Prostate gland (tissue), 2 donors: ENCODE measurements around the gene KRTAP22-1. TPM values are rescaled to one million over a fixed set of nuclear protein-coding genes. Genes with fewer than 3 reads are reported as not detected.

Source experiments
- DNase-seq: peaks from one replicate; pipeline ENCODE4 v3.0.0-alpha.2; 2019; ENCODE audit warnings: low spot score
- H3K27ac ChIP-seq, 2 donors: fragments of 200-600 bp; sonication (generic); 2 replicates each; pipeline ENCODE4 v1.5.1; 2017 to 2019
- H3K27me3 ChIP-seq: fragments of 200-600 bp; sonication (generic); replicated peaks from 2 replicates; pipeline ENCODE4 v1.5.1; 2019; ENCODE audit not compliant: insufficient read depth
- H3K36me3 ChIP-seq, 2 donors: fragments of 200-600 bp; sonication (generic); 1 replicate in 1 of 2; 2 replicates in 1 of 2; pipeline versions ENCODE4 v1.5.1 to v1.8.1; 2017 to 2019
- H3K4me1 ChIP-seq: fragments of 200-600 bp; sonication (generic); replicated peaks from 2 replicates; pipeline ENCODE4 v1.5.1; 2019
- H3K4me3 ChIP-seq, 2 donors: fragments of 200-600 bp; sonication (generic); 2 replicates each; pipeline ENCODE4 v1.5.1; 2017 to 2019
- H3K9me3 ChIP-seq: fragments of 200-600 bp; sonication (generic); 2 replicates; pipeline ENCODE4 v1.5.1; 2017
- POLR2A ChIP-seq: fragments of 450-650 bp; IDR thresholded peaks from one replicate; pipeline ENCODE4 v1.6.1; 2016; ENCODE audit warnings: antibody characterized with exemption, mild to moderate bottlenecking
- POLR2AphosphoS5 ChIP-seq: sonication (generic); formaldehyde crosslinking; IDR thresholded peaks from one replicate; pipeline ENCODE4 v1.6.1; 2017; ENCODE audit warnings: antibody characterized with exemption
- WGBS: methylation state at CpG from one replicate; pipeline ENCODE4 v1.1.5; 2018; 5-methylcytosine and 5-hydroxymethylcytosine counted together
- intact Hi-C: fragments of 100-400 bp; cut with DNase I; formaldehyde crosslinking; loops from one replicate; pipeline ENCODE4 v1.14.2; 2022
- total RNA-seq, 2 donors: library from RNA; depleted of rRNA; stranded (reverse); fragments of >200 nt; gene quantifications; one replicate each; pipeline ENCODE4 v1.1.0, GENCODE V29; 2016
- TF ChIP-seq, protein P1 (sequence below), 4 experiments: fragments of 200-600 bp in 2 of 4; fragments of 450-650 bp in 2 of 4; sonication (generic) in 2 of 4; IDR thresholded peaks; 1 replicate in 3 of 4; 2 replicates in 1 of 4; pipeline ENCODE4 v1.5.1; 2016 to 2019; ENCODE audit warnings: antibody characterized with exemption in 4 of 4, mild to moderate bottlenecking in 2 of 4, moderate library complexity in 2 of 4

KRTAP22-1 gene
- total RNA-seq, 2 donors from 2014 or later = not detected

DNA sequence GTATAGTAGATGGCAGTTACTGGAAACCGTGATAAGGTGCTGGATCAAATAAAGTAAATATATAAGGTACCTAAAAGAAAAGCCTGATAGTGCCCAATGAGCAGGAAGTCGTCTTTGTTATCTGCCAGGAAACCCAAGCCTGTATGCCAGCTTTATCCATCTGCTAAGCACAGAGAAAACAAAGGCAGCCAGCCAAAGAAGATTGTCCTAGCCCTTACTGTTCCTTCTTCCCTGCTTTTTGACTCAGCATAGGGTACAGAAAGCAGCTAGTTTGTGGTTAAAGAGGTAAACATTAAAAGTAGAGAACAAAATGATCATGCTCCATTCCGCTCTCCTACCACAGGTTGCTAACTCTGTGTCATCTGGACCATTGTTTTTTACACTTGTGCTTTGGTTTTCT, 20.8 kb upstream of the KRTAP22-1 start:
- TF ChIP-seq POLR2AphosphoS5 = peak; percentile 76
- TF ChIP-seq, protein P1, sequence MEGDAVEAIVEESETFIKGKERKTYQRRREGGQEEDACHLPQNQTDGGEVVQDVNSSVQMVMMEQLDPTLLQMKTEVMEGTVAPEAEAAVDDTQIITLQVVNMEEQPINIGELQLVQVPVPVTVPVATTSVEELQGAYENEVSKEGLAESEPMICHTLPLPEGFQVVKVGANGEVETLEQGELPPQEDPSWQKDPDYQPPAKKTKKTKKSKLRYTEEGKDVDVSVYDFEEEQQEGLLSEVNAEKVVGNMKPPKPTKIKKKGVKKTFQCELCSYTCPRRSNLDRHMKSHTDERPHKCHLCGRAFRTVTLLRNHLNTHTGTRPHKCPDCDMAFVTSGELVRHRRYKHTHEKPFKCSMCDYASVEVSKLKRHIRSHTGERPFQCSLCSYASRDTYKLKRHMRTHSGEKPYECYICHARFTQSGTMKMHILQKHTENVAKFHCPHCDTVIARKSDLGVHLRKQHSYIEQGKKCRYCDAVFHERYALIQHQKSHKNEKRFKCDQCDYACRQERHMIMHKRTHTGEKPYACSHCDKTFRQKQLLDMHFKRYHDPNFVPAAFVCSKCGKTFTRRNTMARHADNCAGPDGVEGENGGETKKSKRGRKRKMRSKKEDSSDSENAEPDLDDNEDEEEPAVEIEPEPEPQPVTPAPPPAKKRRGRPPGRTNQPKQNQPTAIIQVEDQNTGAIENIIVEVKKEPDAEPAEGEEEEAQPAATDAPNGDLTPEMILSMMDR (IDR thresholded peaks at IDR 0.05) = no peak
- Histone ChIP-seq H3K4me3 (no peak overlapping the region), H3K36me3 (no peaks in the 10 kb centered on the region), H3K9me3 (no peaks in the 10 kb centered on the region), H3K27me3 (no peaks in the 10 kb centered on the region), H3K27ac (peak overlapping the region in 1 of 2 donors; percentile 39), H3K4me1 (no peaks in the 10 kb centered on the region)
- intact Hi-C loops = no loop called here
- 42% methylated on average over 3 of the region's 3 CpGs for WGBS
- peak; percentile 81 for DNase-seq

DNA sequence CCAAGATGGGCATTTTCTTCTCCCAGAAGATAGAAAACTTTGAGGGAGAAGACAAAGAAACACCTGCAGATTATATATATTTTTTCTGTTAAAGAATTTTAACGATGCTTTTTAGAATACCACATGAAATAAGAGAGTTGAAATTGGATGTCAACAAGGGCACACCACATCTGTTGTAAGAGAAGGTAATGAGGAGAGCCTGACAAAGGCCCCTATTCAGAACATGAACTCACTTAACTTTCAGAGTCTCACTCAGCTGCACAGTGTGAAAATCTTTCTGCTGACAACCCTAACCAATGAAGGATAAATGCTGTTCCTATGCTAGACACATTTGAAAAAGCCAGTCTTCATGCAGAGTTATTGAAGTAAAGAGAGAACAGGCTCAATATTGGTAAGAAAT, 18.0 kb upstream of the KRTAP22-1 start:
- no peak overlapping the region for H3K27ac ChIP-seq
- no peaks in the 10 kb centered on the region for H3K4me1 ChIP-seq
- H3K4me3 ChIP-seq = no peak overlapping the region
- WGBS = 47% methylated on average over 1 of the region's 1 CpG
- H3K27me3 ChIP-seq = no peaks in the 10 kb centered on the region
- H3K36me3 ChIP-seq = no peaks in the 10 kb centered on the region
- H3K9me3 ChIP-seq = no peaks in the 10 kb centered on the region
- intact Hi-C loops = no loop called here
- TF ChIP-seq POLR2A (no peak), POLR2AphosphoS5 (no peak)
- TF ChIP-seq, protein P1 (IDR thresholded peaks at IDR 0.05) = no peak
- no peak for DNase-seq

DNA sequence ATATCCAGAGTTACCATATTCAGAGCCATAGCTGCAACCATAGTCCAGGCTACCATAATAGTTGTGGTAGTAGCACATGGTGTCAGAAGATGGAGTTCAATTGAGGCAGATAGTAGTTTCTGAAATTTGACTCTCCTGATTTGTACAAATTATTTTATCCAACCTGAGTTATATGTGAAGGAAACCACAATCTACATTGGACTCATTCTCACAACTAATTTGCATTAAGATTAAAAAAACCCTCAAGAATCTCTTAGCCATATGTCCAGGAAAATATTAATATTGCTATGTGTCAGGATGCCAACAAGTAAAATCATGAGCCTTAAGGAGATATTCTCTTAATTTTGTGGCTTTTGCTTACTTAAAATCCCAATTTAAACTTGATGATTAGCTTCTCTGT, 10.6 kb upstream of the KRTAP22-1 start, which contains the start of gene KRTAP22-2:
KRTAP22-2 (minus strand) TSS at position 101 of the 400 bp plus-strand sequence.
- no peak within 1 kb of the TSS for H3K27ac ChIP-seq
- H3K4me1 ChIP-seq = no peaks in the 10 kb centered on the region
- no peaks in the 10 kb centered on the region for H3K9me3 ChIP-seq

DNA sequence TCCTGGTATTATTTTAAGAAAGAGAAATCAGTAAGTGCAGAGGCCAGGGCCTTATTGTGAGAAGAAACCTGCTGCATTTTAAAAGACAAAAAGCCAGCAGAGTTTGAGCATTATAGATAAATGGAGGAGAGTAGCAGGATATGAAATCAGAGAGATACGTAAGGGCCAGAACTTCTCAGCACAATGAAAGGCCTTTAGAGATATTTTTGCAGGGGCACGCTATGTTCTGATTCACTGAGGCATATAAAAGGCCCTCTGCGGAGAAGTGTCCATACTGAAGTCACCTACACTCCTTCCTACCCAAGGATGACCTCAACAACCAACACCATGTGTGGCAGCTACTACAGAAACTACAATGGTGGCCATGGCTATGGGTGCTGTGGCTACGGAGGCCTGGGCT, 8.7 kb upstream of the KRTAP22-1 start, which contains the start of gene KRTAP6-3:
KRTAP6-3 (plus strand) TSS at position 301 of the 400 bp plus-strand sequence; CDS start at position 307, 6 bp downstream.
- no peak for DNase-seq
- no peaks in the 10 kb centered on the region for H3K9me3 ChIP-seq
- no peaks in the 10 kb centered on the region for H3K27me3 ChIP-seq
- 93% methylated on average over 4 of the region's 4 CpGs for WGBS
- no peaks in the 10 kb centered on the region for H3K4me1 ChIP-seq
- no peak within 1 kb of the TSS for H3K4me3 ChIP-seq
- no peaks in the 10 kb centered on the region for H3K36me3 ChIP-seq
- TF ChIP-seq, protein P1 (IDR thresholded peaks at IDR 0.05) = no peak
- no peak for TF ChIP-seq POLR2AphosphoS5
- TF ChIP-seq POLR2A = no peak
- intact Hi-C loops = no loop called here
- no peak within 1 kb of the TSS for H3K27ac ChIP-seq

More for the DNA sequence above, 10.6 kb upstream of the KRTAP22-1 start, which contains the start of gene KRTAP22-2:
- intact Hi-C loops = no loop called here
- Histone ChIP-seq H3K27me3 (no peaks in the 10 kb centered on the region), H3K4me3 (no peak within 1 kb of the TSS), H3K36me3 (no peaks in the 10 kb centered on the region)
- DNase-seq = no peak
- TF ChIP-seq, protein P1 (IDR thresholded peaks at IDR 0.05) = no peak
- TF ChIP-seq POLR2A = no peak
- TF ChIP-seq POLR2AphosphoS5 = no peak

DNA sequence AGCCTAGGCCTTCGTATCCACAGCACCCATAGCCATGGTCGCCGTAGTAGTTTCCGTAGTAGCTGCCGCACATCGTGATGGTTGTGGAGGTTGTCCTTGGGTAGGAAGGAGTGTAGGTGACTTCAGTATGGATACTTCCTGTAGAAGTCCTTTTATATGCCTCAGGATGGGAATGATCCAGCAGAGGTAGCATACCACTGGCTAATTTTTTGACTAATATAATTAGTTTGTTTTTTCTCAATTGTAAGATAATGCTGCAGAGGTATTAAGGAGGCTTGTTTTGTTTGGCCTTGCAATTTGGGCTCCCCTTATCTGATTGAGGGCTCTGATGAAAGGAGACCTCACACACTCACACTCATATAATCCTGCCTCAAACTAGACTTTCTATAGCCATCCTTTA, 2.1 kb upstream of the KRTAP22-1 start, which contains the start of gene KRTAP6-2:
KRTAP6-2 (minus strand) TSS at position 101 of the 400 bp plus-strand sequence; CDS start at position 73, 28 bp downstream.
- no peak within 1 kb of the TSS for H3K27ac ChIP-seq
- no peak for DNase-seq
- no peaks in the 10 kb centered on the region for H3K36me3 ChIP-seq
- TF ChIP-seq, protein P1 (IDR thresholded peaks at IDR 0.05) = no peak
- no peak for TF ChIP-seq POLR2A
- H3K9me3 ChIP-seq = no peaks in the 10 kb centered on the region
- H3K4me1 ChIP-seq = no peaks in the 10 kb centered on the region
- no peak within 1 kb of the TSS for H3K4me3 ChIP-seq
- 96% methylated on average over 6 of the region's 6 CpGs for WGBS
- intact Hi-C loops = no loop called here
- H3K27me3 ChIP-seq = no peaks in the 10 kb centered on the region
